Mesendoderm (in vitro differentiated cells): ENCODE measurements around the gene METTL22.

Experiments
- DNase-seq: peaks from one replicate; pipeline ENCODE4 v3.0.0; 2013
- H2AK5ac ChIP-seq: 2 replicates; pipeline ENCODE4 v1.6.1; 2013; ENCODE audit warnings: low read length, inconsistent platforms
- H2BK120ac ChIP-seq: 2 replicates; pipeline ENCODE4 v1.6.1; 2013; ENCODE audit warnings: low read depth, mild to moderate bottlenecking, low read length, moderate library complexity, mixed read lengths
- H2BK15ac ChIP-seq: replicated peaks from 2 replicates; pipeline ENCODE4 v1.6.1; 2013; ENCODE audit warnings: low read depth, mild to moderate bottlenecking, moderate library complexity
- H2BK5ac ChIP-seq: 2 replicates; pipeline ENCODE4 v1.6.1; 2013; ENCODE audit warnings: low read length, inconsistent platforms
- H3K18ac ChIP-seq: 2 replicates; pipeline ENCODE4 v1.6.1; 2013; ENCODE audit warnings: mild to moderate bottlenecking, low read length, mixed read lengths
- H3K23ac ChIP-seq: one replicate; pipeline ENCODE4 v1.6.1; 2013; ENCODE audit warnings: low read length
- H3K27ac ChIP-seq: 2 replicates; pipeline ENCODE4 v1.5.1; 2013; ENCODE audit warnings: low read depth, mild to moderate bottlenecking, inconsistent platforms, low read length, moderate library complexity
- H3K27me3 ChIP-seq: 2 replicates; pipeline ENCODE4 v1.6.1; 2013; ENCODE audit warnings: low read length, control low read depth, mild to moderate bottlenecking, inconsistent platforms; ENCODE audit not compliant: insufficient read depth, poor library complexity
- H3K36me3 ChIP-seq: 2 replicates; pipeline ENCODE4 v1.6.1; 2013; ENCODE audit warnings: low read length, inconsistent platforms; ENCODE audit not compliant: control insufficient read depth, insufficient read depth
- H3K4ac ChIP-seq: one replicate; pipeline ENCODE4 v1.6.1; 2013; ENCODE audit warnings: low read depth, mild to moderate bottlenecking, low read length, moderate library complexity
- H3K4me1 ChIP-seq: 2 replicates; pipeline ENCODE4 v1.6.1; 2013; ENCODE audit warnings: low read depth, low read length, inconsistent platforms; ENCODE audit not compliant: control insufficient read depth
- H3K4me2 ChIP-seq: 2 replicates; pipeline ENCODE4 v1.6.1; 2013; ENCODE audit warnings: low read length
- H3K4me3 ChIP-seq: 2 replicates; pipeline ENCODE4 v1.5.1; 2013; ENCODE audit warnings: mild to moderate bottlenecking, low read length
- H3K56ac ChIP-seq: one replicate; pipeline ENCODE4 v1.6.1; 2013; ENCODE audit warnings: low read length
- H3K79me1 ChIP-seq: 2 replicates; pipeline ENCODE4 v1.6.1; 2013; ENCODE audit warnings: low read length, inconsistent platforms
- H3K79me2 ChIP-seq: 2 replicates; pipeline ENCODE4 v1.6.1; 2013; ENCODE audit warnings: mild to moderate bottlenecking, low read length; ENCODE audit not compliant: control insufficient read depth, insufficient read depth
- H3K9ac ChIP-seq: 2 replicates; pipeline ENCODE4 v1.6.1; 2013; ENCODE audit warnings: low read length, inconsistent platforms
- H4K5ac ChIP-seq: one replicate; pipeline ENCODE4 v1.6.1; 2013; ENCODE audit warnings: low read length
- H4K8ac ChIP-seq: one replicate; pipeline ENCODE4 v1.6.1; 2013; ENCODE audit warnings: low read depth, mild to moderate bottlenecking, control low read depth, low read length, moderate library complexity
- WGBS: extraction: QIAGEN DNeasy Blood & Tissue Kit; methylation state at CpG from one replicate; pipeline ENCODE4 v1.1.7; 2013; ENCODE audit warnings: low lambda C conversion rate, missing lambda C conversion rate; ENCODE audit not compliant: insufficient coverage; ENCODE audit errors: extremely low coverage; 5-methylcytosine and 5-hydroxymethylcytosine counted together

METTL22 gene

GRCh38 chr16:8585041-8585440, 36.5 kb upstream of the METTL22 start:
- Histone ChIP-seq H3K27me3 (peaks cover 20% of the 10 kb centered on the region), H2BK15ac (no peak overlapping the region), H2AK5ac (no peak overlapping the region), H3K36me3 (no peaks in the 10 kb centered on the region), H4K8ac (no peak overlapping the region), H3K23ac (no peak overlapping the region), H3K79me1 (no peaks in the 10 kb centered on the region), H3K4ac (no peak overlapping the region), H3K79me2 (no peaks in the 10 kb centered on the region), H3K4me2 (no peak overlapping the region), H3K27ac (no peak overlapping the region), H3K4me1 (no peaks in the 10 kb centered on the region), H2BK5ac (no peak overlapping the region), H3K18ac (no peak overlapping the region), H3K9ac (no peak overlapping the region), H3K56ac (no peak overlapping the region), H4K5ac (no peak overlapping the region), H3K4me3 (no peak overlapping the region), H2BK120ac (no peak overlapping the region)
- DNase-seq: no peak
- no CpG with 5 or more reads among the region's 2 CpGs for WGBS

GRCh38 chr16:8585857-8586256, 35.6 kb upstream of the METTL22 start:
- Histone ChIP-seq H3K56ac (no peak overlapping the region), H3K36me3 (no peaks in the 10 kb centered on the region)

GRCh38 chr16:8587065-8587464, 34.4 kb upstream of the METTL22 start:
- Histone ChIP-seq H4K5ac (no peak overlapping the region), H3K36me3 (no peaks in the 10 kb centered on the region), H3K79me1 (no peaks in the 10 kb centered on the region), H2AK5ac (no peak overlapping the region), H4K8ac (no peak overlapping the region), H3K4me3 (no peak overlapping the region), H3K4ac (no peak overlapping the region), H3K79me2 (no peaks in the 10 kb centered on the region), H2BK5ac (no peak overlapping the region), H3K9ac (no peak overlapping the region), H3K4me2 (no peak overlapping the region), H2BK120ac (no peak overlapping the region), H3K27me3 (peaks cover 23% of the 10 kb centered on the region), H3K4me1 (no peaks in the 10 kb centered on the region), H2BK15ac (no peak overlapping the region), H3K23ac (no peak overlapping the region), H3K56ac (no peak overlapping the region), H3K27ac (no peak overlapping the region), H3K18ac (no peak overlapping the region)
- DNase-seq: no peak

More at GRCh38 chr16:8585857-8586256, 35.6 kb upstream of the METTL22 start:
- H3K27me3 ChIP-seq: peaks cover 23% of the 10 kb centered on the region
- no peak for DNase-seq
- H3K18ac ChIP-seq: no peak overlapping the region
- H2BK5ac ChIP-seq: no peak overlapping the region
- WGBS: no CpG with 5 or more reads among the region's 3 CpGs
- H3K4me2 ChIP-seq: no peak overlapping the region
- H3K4ac ChIP-seq: no peak overlapping the region
- no peak overlapping the region for H2BK15ac ChIP-seq
- no peak overlapping the region for H2BK120ac ChIP-seq
- H3K4me1 ChIP-seq: no peaks in the 10 kb centered on the region
- no peaks in the 10 kb centered on the region for H3K79me2 ChIP-seq
- no peak overlapping the region for H4K8ac ChIP-seq
- no peak overlapping the region for H3K27ac ChIP-seq
- no peak overlapping the region for H3K23ac ChIP-seq
- no peak overlapping the region for H4K5ac ChIP-seq
- no peaks in the 10 kb centered on the region for H3K79me1 ChIP-seq
- no peak overlapping the region for H2AK5ac ChIP-seq
- no peak overlapping the region for H3K9ac ChIP-seq
- no peak overlapping the region for H3K4me3 ChIP-seq

- H3K4me1 ChIP-seq: no peaks in the 10 kb centered on the region
- no peak overlapping the region for H3K4me3 ChIP-seq
- H4K5ac ChIP-seq: no peak overlapping the region
- no peak overlapping the region for H3K23ac ChIP-seq
- H3K36me3 ChIP-seq: no peaks in the 10 kb centered on the region
- no peak overlapping the region for H3K4ac ChIP-seq
- no peaks in the 10 kb centered on the region for H3K79me2 ChIP-seq
- no peak overlapping the region for H2AK5ac ChIP-seq
- H2BK120ac ChIP-seq: no peak overlapping the region
- H3K4me2 ChIP-seq: no peak overlapping the region
- no peak overlapping the region for H4K8ac ChIP-seq
- H3K56ac ChIP-seq: no peak overlapping the region
- H3K27ac ChIP-seq: no peak overlapping the region
- H2BK15ac ChIP-seq: no peak overlapping the region
- no peaks in the 10 kb centered on the region for H3K79me1 ChIP-seq
- H3K18ac ChIP-seq: no peak overlapping the region
- no peak overlapping the region for H2BK5ac ChIP-seq
- no peak overlapping the region for H3K9ac ChIP-seq
- peak; percentile 75 for DNase-seq
- H3K27me3 ChIP-seq: peaks cover 23% of the 10 kb centered on the region
- no CpG with 5 or more reads among the region's 9 CpGs for WGBS
These were observed 32.8 kb upstream of the METTL22 start for GRCh38 chr16:8588682-8589056.

GRCh38 chr16:8589057-8589899, 32.2 kb upstream of the METTL22 start:
- H3K56ac ChIP-seq: no peak overlapping the region
- no peak overlapping the region for H4K8ac ChIP-seq
- H3K4me1 ChIP-seq: no peaks in the 10 kb centered on the region
- no peak overlapping the region for H3K18ac ChIP-seq
- DNase-seq: no peak
- no peaks in the 10 kb centered on the region for H3K36me3 ChIP-seq
- H4K5ac ChIP-seq: no peak overlapping the region
- no peaks in the 10 kb centered on the region for H3K79me2 ChIP-seq
- H3K9ac ChIP-seq: no peak overlapping the region
- no CpG with 5 or more reads among the region's 64 CpGs for WGBS
- no peaks in the 10 kb centered on the region for H3K79me1 ChIP-seq
- H2AK5ac ChIP-seq: no peak overlapping the region
- H3K4ac ChIP-seq: no peak overlapping the region
- H3K4me2 ChIP-seq: peak overlapping the region; percentile 61
- H3K27me3 ChIP-seq: peaks cover 23% of the 10 kb centered on the region
- no peak overlapping the region for H3K23ac ChIP-seq
- no peak overlapping the region for H3K27ac ChIP-seq
- H3K4me3 ChIP-seq: no peak overlapping the region
- no peak overlapping the region for H2BK15ac ChIP-seq
- no peak overlapping the region for H2BK5ac ChIP-seq
- no peak overlapping the region for H2BK120ac ChIP-seq
